ENCODE data around the gene RNF212B. TPM values are rescaled to one million over a fixed set of nuclear protein-coding genes. Genes with fewer than 3 reads are reported as not detected.

Gene RNF212B
- total RNA-seq, 1 experiment from 2014 or later = 0.39 TPM

DNA sequence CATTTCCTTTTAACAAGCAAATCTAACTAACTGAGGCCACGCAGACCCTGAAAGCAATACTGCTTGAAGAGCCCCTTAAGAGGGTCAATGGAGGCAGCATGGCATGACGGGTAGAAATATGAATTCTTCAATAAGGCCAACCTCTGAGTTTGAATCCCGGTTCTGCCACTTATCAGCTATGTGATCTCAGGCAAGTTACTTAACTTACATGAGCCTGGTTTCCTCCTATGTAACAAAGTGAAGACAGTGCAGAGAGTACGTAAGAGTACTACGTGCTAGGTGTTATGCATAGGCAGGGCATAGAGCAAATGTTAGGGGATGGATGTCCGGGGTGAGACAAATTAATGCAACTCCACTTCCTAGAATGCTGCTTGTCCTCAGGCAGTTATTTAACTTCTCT lies 43.5 kb downstream of the RNF212B start:
- peaks cover 80% of the 10 kb centered on the region for H3K27me3 Mint-ChIP-seq (ENCODE audit: low read depth)
- DNase-seq = no peak
- no peak overlapping the region for H2BK15ac ChIP-seq (ENCODE audit: low read depth, low read length)

More for the DNA sequence above, 43.5 kb downstream of the RNF212B start:
- WGBS (ENCODE audit: extremely low coverage, insufficient read length, low lambda C conversion rate) = no CpG with 5 or more reads among the region's 6 CpGs
- Histone ChIP-seq H2BK12ac (ENCODE audit: insufficient read length, low read depth, low read length) (no peak overlapping the region), H3K18ac (ENCODE audit: insufficient read length, low read depth, low read length) (no peak overlapping the region), H3T11ph (ENCODE audit: low read length) (no peak overlapping the region), H3K4ac (ENCODE audit: low read depth, low read length) (no peak overlapping the region), H3K79me2 (ENCODE audit: insufficient read depth, low read length) (no peaks in the 10 kb centered on the region), H3K14ac (ENCODE audit: insufficient read depth, low read length) (no peak overlapping the region), H3K27me3 (ENCODE audit: insufficient read depth, low read length) (no peaks in the 10 kb centered on the region; the same call in 1 of the 2 replicates), H3K4me2 (ENCODE audit: insufficient read depth, insufficient read length, low read length) (no peak overlapping the region), H2BK5ac (ENCODE audit: insufficient read length, low read length) (no peak overlapping the region), H3K4me1 (ENCODE audit: insufficient read depth, low read length) (peaks cover 8% of the 10 kb centered on the region; the same call in 1 of the 2 replicates), H3K9ac (ENCODE audit: extremely low read depth, insufficient read length, low read length) (no peak overlapping the region), H3K27ac (ENCODE audit: insufficient read length, low read depth, low read length) (no peak overlapping the region), H3K56ac (ENCODE audit: insufficient read length, low read depth, low read length) (no peak overlapping the region), H4K20me1 (ENCODE audit: control insufficient read depth, insufficient read depth, insufficient read length) (no peaks in the 10 kb centered on the region), H2AK5ac (ENCODE audit: insufficient read length, low read length) (no peak overlapping the region), H4K8ac (replicated peaks; ENCODE audit: insufficient read length, low read depth, low read length) (no peak overlapping the region), H4K5ac (ENCODE audit: insufficient read length, low read depth, low read length) (no peak overlapping the region), H2BK20ac (ENCODE audit: low read depth, low read length, poor library complexity, severe bottlenecking) (no peak overlapping the region), H4K91ac (ENCODE audit: insufficient read length, low read depth, low read length) (no peak overlapping the region), H2AFZ (ENCODE audit: low read length) (no peak overlapping the region), H3K79me1 (ENCODE audit: insufficient read depth, low read depth, low read length, poor library complexity, severe bottlenecking) (no peaks in the 10 kb centered on the region), H3K23ac (ENCODE audit: insufficient read length, low read depth, low read length) (no peak overlapping the region), H2BK120ac (ENCODE audit: low read depth, low read length, poor library complexity, severe bottlenecking) (no peak overlapping the region), H3K23me2 (ENCODE audit: insufficient read length, low read depth, low read length, poor library complexity, severe bottlenecking) (peaks cover 6% of the 10 kb centered on the region), H3K9me3 (ENCODE audit: control insufficient read depth, low read depth, low read length) (no peaks in the 10 kb centered on the region)
- Mint-ChIP-seq H3K36me3 (ENCODE audit: insufficient read depth in 1 of 3, low read depth in 3 of 3) (no peaks in the 10 kb centered on the region; a peak in 3 of 7 replicates), H3K27ac (no peak overlapping the region), H3K4me3 (no peak overlapping the region), H3K4me1 (peaks cover 23 to 26% of the 10 kb centered on the region in 2 experiments), H3K9me3 (no peaks in the 10 kb centered on the region)
- TF ChIP-seq, protein P1, sequence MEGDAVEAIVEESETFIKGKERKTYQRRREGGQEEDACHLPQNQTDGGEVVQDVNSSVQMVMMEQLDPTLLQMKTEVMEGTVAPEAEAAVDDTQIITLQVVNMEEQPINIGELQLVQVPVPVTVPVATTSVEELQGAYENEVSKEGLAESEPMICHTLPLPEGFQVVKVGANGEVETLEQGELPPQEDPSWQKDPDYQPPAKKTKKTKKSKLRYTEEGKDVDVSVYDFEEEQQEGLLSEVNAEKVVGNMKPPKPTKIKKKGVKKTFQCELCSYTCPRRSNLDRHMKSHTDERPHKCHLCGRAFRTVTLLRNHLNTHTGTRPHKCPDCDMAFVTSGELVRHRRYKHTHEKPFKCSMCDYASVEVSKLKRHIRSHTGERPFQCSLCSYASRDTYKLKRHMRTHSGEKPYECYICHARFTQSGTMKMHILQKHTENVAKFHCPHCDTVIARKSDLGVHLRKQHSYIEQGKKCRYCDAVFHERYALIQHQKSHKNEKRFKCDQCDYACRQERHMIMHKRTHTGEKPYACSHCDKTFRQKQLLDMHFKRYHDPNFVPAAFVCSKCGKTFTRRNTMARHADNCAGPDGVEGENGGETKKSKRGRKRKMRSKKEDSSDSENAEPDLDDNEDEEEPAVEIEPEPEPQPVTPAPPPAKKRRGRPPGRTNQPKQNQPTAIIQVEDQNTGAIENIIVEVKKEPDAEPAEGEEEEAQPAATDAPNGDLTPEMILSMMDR (conservative IDR thresholded peaks at IDR 0.05) = no peak
